HEK293 (cell line): ENCODE measurements around the gene MMP14.

Experiments
- CTCF ChIA-PET: fragments of 350-600 bp; formaldehyde crosslinking; extraction: SDS; loops from one replicate; lab custom pipeline; 2021; ENCODE audit warnings: antibody characterized with exemption; lab: Yijun Ruan, JAX
- POLR2A ChIA-PET: fragments of 300-600 bp; formaldehyde crosslinking; extraction: SDS; loops from one replicate; lab custom pipeline; 2020; ENCODE audit warnings: antibody characterized with exemption, inconsistent platforms; lab: Yijun Ruan, JAX
- H3K27ac ChIP-seq: fragments of 200-500 bp; sonication (Bioruptor generic); 2 replicates; pipeline ENCODE4 v1.5.1; 2014; ENCODE audit warnings: low read depth, low read length, control low read depth, inconsistent platforms; ENCODE audit errors: extremely low read depth
- H3K36me3 ChIP-seq, 2 experiments: fragments of 200-500 bp in 1 of 2; sonication (Bioruptor generic) in 1 of 2; 1 replicate in 1 of 2; 2 replicates in 1 of 2; pipeline ENCODE4 v1.5.1; 2014 to 2017; ENCODE audit warnings: inconsistent platforms in 2 of 2, low read length in 2 of 2; ENCODE audit not compliant: control insufficient read depth in 2 of 2, insufficient read depth in 1 of 2
- H3K4me1 ChIP-seq: fragments of 200-500 bp; sonication (Bioruptor generic); 2 replicates; pipeline ENCODE4 v1.5.1; 2014; ENCODE audit warnings: mild to moderate bottlenecking, low read length, inconsistent platforms; ENCODE audit not compliant: control insufficient read depth, insufficient read depth
- H3K4me3 ChIP-seq: 2 replicates; pipeline ENCODE4 v1.5.1; 2011; ENCODE audit warnings: low read depth, mild to moderate bottlenecking, control low read depth, low read length, moderate library complexity
- H3K9me3 ChIP-seq: fragments of 200-500 bp; sonication (Bioruptor generic); 2 replicates; pipeline ENCODE4 v1.5.1; 2014; ENCODE audit warnings: low read depth, low read length, inconsistent platforms; ENCODE audit not compliant: control insufficient read depth, insufficient read depth
- GLIS2 ChIP-seq: fragments of 450-650 bp; formaldehyde crosslinking; IDR thresholded peaks from 2 replicates; pipeline ENCODE4 v1.5.1; 2016; ENCODE audit warnings: missing biosample characterization, missing genetic modification characterization
- SP7 ChIP-seq: fragments of 450-650 bp; formaldehyde crosslinking; IDR thresholded peaks from 2 replicates; pipeline ENCODE4 v1.5.1; 2016; ENCODE audit warnings: missing biosample characterization, missing genetic modification characterization
- TRIM28 ChIP-seq: IDR thresholded peaks from 2 replicates; pipeline ENCODE4 v1.6.1; 2011; ENCODE audit warnings: low read length, control low read depth, borderline replicate concordance
- ZBTB11 ChIP-seq: fragments of 450-650 bp; formaldehyde crosslinking; conservative IDR thresholded peaks from 2 replicates; pipeline ENCODE4 v1.5.1; 2016; ENCODE audit warnings: low read depth, missing biosample characterization, missing genetic modification characterization
- ZBTB21 ChIP-seq: fragments of 450-650 bp; formaldehyde crosslinking; IDR thresholded peaks from 2 replicates; pipeline ENCODE4 v1.5.1; 2017; ENCODE audit warnings: missing biosample characterization, missing genetic modification characterization
- ZNF121 ChIP-seq: fragments of 450-650 bp; formaldehyde crosslinking; IDR thresholded peaks from 2 replicates; pipeline ENCODE4 v1.5.1; 2016; ENCODE audit warnings: missing biosample characterization, missing genetic modification characterization
- ZNF155 ChIP-seq: fragments of 450-650 bp; formaldehyde crosslinking; IDR thresholded peaks from 2 replicates; pipeline ENCODE4 v1.5.1; 2016; ENCODE audit warnings: missing biosample characterization, missing genetic modification characterization
- ZNF211 ChIP-seq: fragments of 450-650 bp; formaldehyde crosslinking; IDR thresholded peaks from 2 replicates; pipeline ENCODE4 v1.5.1; 2016; ENCODE audit warnings: low read depth, missing biosample characterization, missing genetic modification characterization
- ZNF24 ChIP-seq: fragments of 450-650 bp; formaldehyde crosslinking; IDR thresholded peaks from 2 replicates; pipeline ENCODE4 v1.5.1; 2016; ENCODE audit warnings: missing biosample characterization, missing genetic modification characterization
- ZNF544 ChIP-seq: fragments of 450-650 bp; formaldehyde crosslinking; IDR thresholded peaks from 2 replicates; pipeline ENCODE4 v1.5.0; 2017; ENCODE audit warnings: missing biosample characterization, missing genetic modification characterization
- ZNF549 ChIP-seq: fragments of 450-650 bp; IDR thresholded peaks from 2 replicates; pipeline ENCODE4 v1.5.1; 2018; ENCODE audit warnings: missing biosample characterization, missing genetic modification characterization, mild to moderate bottlenecking, inconsistent platforms, moderate library complexity
- ZNF560 ChIP-seq: fragments of 450-650 bp; formaldehyde crosslinking; IDR thresholded peaks from 2 replicates; pipeline ENCODE4 v1.5.1; 2017; ENCODE audit warnings: missing biosample characterization, missing genetic modification characterization, borderline replicate concordance
- ZNF629 ChIP-seq: fragments of 450-650 bp; formaldehyde crosslinking; IDR thresholded peaks from 2 replicates; pipeline ENCODE4 v1.5.1; 2017; ENCODE audit warnings: missing biosample characterization, missing genetic modification characterization
- ZNF664 ChIP-seq: fragments of 450-650 bp; formaldehyde crosslinking; IDR thresholded peaks from 2 replicates; pipeline ENCODE4 v1.5.1; 2016; ENCODE audit warnings: missing biosample characterization, missing genetic modification characterization
- ZNF701 ChIP-seq: fragments of 450-650 bp; formaldehyde crosslinking; IDR thresholded peaks from 2 replicates; pipeline ENCODE4 v1.5.1; 2016; ENCODE audit warnings: missing biosample characterization, missing genetic modification characterization
- ZNF747 ChIP-seq: fragments of 450-650 bp; formaldehyde crosslinking; IDR thresholded peaks from 2 replicates; pipeline ENCODE4 v1.5.1; 2016; ENCODE audit warnings: missing biosample characterization, missing genetic modification characterization
- ZNF768 ChIP-seq: fragments of 450-650 bp; formaldehyde crosslinking; IDR thresholded peaks from 2 replicates; pipeline ENCODE4 v1.5.1; 2018; ENCODE audit warnings: missing biosample characterization, mild to moderate bottlenecking, missing genetic modification characterization
- ZSCAN5A ChIP-seq: fragments of 450-650 bp; formaldehyde crosslinking; IDR thresholded peaks from 2 replicates; pipeline ENCODE4 v1.5.1; 2016; ENCODE audit warnings: missing biosample characterization, missing genetic modification characterization
- TF ChIP-seq, protein P1 (sequence below): fragments of 450-650 bp; formaldehyde crosslinking; conservative IDR thresholded peaks from 2 replicates; pipeline ENCODE4 v1.5.1; 2016; ENCODE audit warnings: low read depth, missing biosample characterization, missing genetic modification characterization

MMP14 gene

DNA sequence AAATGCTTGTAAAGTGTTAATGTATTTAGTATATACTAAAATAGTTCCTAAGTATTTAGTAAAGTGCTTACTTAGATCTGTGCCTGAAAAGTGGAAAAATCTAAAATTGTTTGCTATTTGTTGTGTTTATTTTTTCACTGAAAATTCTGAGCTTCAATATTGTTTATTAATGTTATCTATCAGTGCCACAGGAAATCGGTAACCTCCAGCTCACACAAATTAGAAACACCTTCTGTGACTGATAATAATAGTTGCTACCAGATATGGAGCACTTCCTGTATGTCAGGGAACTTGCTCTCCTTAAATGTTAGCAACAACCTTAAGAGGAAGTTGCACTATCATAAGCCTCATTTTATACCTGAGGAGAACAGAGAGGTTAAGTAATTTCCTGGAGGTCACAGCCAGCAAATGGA, 34.4 kb downstream of the MMP14 start:
- H3K4me3 ChIP-seq, result peak overlapping the region; percentile 15
- peaks cover 0 to 20% of the 10 kb centered on the region in 2 experiments; a peak in 1 of 3 replicates for H3K36me3 ChIP-seq
- ChIA-PET CTCF (interaction anchor here (0.6 to 4.5 kb wide), 9 partner anchors 9 to 1855 kb away, joined by 3 to 55 read pairs (median 4); partner anchors contain the start of gene REM2), POLR2A (interaction anchor here (0.6 to 1.8 kb wide), 7 partner anchors 8 to 104 kb away, joined by 3 to 7 read pairs (median 4); partner anchors contain the start of genes OXA1L and REM2)
- TF ChIP-seq ZNF664 (tag by site-specific recombination), result peak; percentile 99
- no peak for TF ChIP-seq ZNF211 (tag by site-specific recombination)
- TF ChIP-seq ZBTB21, result no peak
- TF ChIP-seq ZNF768 (tag by site-specific recombination), result 0 out of 2 replicates have a peak, but pooled peaks have one; percentile 88
- peak; percentile 51; the same call in 1 of the 2 replicates for TF ChIP-seq ZBTB11 (tag by site-specific recombination)
- TF ChIP-seq TRIM28, result 0 out of 2 replicates have a peak, but pooled peaks have one; percentile 23
- TF ChIP-seq, protein P1, sequence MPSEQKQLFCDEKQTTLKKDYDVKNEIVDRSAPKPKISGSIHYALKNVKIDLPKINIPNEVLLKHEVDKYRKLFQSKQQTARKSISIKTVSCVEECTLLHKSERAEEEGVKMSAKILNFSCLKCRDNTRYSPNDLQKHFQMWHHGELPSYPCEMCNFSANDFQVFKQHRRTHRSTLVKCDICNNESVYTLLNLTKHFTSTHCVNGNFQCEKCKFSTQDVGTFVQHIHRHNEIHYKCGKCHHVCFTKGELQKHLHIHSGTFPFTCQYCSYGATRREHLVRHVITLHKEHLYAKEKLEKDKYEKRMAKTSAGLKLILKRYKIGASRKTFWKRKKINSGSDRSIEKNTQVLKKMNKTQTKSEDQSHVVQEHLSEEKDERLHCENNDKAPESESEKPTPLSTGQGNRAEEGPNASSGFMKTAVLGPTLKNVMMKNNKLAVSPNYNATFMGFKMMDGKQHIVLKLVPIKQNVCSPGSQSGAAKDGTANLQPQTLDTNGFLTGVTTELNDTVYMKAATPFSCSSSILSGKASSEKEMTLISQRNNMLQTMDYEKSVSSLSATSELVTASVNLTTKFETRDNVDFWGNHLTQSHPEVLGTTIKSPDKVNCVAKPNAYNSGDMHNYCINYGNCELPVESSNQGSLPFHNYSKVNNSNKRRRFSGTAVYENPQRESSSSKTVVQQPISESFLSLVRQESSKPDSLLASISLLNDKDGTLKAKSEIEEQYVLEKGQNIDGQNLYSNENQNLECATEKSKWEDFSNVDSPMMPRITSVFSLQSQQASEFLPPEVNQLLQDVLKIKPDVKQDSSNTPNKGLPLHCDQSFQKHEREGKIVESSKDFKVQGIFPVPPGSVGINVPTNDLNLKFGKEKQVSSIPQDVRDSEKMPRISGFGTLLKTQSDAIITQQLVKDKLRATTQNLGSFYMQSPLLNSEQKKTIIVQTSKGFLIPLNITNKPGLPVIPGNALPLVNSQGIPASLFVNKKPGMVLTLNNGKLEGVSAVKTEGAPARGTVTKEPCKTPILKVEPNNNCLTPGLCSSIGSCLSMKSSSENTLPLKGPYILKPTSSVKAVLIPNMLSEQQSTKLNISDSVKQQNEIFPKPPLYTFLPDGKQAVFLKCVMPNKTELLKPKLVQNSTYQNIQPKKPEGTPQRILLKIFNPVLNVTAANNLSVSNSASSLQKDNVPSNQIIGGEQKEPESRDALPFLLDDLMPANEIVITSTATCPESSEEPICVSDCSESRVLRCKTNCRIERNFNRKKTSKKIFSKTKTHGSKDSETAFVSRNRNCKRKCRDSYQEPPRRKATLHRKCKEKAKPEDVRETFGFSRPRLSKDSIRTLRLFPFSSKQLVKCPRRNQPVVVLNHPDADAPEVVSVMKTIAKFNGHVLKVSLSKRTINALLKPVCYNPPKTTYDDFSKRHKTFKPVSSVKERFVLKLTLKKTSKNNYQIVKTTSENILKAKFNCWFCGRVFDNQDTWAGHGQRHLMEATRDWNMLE, result peak; percentile 11; the same call in 1 of the 2 replicates
- peak overlapping the region; percentile 87 for H3K27ac ChIP-seq
- H3K4me1 ChIP-seq, result peaks cover 9% of the 10 kb centered on the region
- H3K9me3 ChIP-seq, result no peaks in the 10 kb centered on the region

- POLR2A ChIA-PET, result interaction anchor here (0.6 to 1.8 kb wide), 9 partner anchors 9 to 105 kb away, joined by 3 to 7 read pairs (median 5); partner anchors contain the start of genes HAUS4, OXA1L, RBM23 and REM2
- no peaks in the 10 kb centered on the region for H3K9me3 ChIP-seq
- H3K4me3 ChIP-seq, result peak within 1 kb of the TSS; percentile 74
- CTCF ChIA-PET, result interaction anchor here (0.6 to 4.5 kb wide), 15 partner anchors 10 to 1856 kb away, joined by 3 to 55 read pairs (median 5); partner anchors contain the start of genes DAD1 and REM2
- peaks cover 0 to 26% of the 10 kb centered on the region in 2 experiments; a peak in 1 of 3 replicates for H3K36me3 ChIP-seq
- H3K27ac ChIP-seq, result peak within 1 kb of the TSS; percentile 87
- peaks cover 9% of the 10 kb centered on the region for H3K4me1 ChIP-seq
- TF ChIP-seq ZNF747 (no peak), ZNF544 (tag by site-specific recombination) (no peak), ZBTB11 (tag by site-specific recombination) (no peak; the same call in none of the 2 replicates), ZNF549 (no peak), ZNF24 (tag by site-specific recombination) (no peak), SP7 (tag by site-specific recombination) (peak; percentile 70; the same call in 1 of the 2 replicates), ZNF155 (tag by site-specific recombination) (no peak), ZSCAN5A (tag by site-specific recombination) (0 out of 2 replicates have a peak, but pooled peaks have one; percentile 30), ZNF629 (tag by site-specific recombination) (peak; percentile 84), GLIS2 (tag by site-specific recombination) (no peak), ZNF560 (tag by site-specific recombination) (no peak), ZNF121 (tag by site-specific recombination) (no peak), ZNF701 (tag by site-specific recombination) (no peak)
Measured at GRCh38 chr14:22871224-22872032, 35.0 kb downstream of the MMP14 start, which contains the start of gene LRP10. LRP10 (plus strand) TSS chr14:22871740; CDS start chr14:22872304, 564 bp downstream.
